Measurements from ENCODE around the gene MRPL37. TPM values are rescaled to one million over a fixed set of nuclear protein-coding genes. Genes with fewer than 3 reads are reported as not detected.
"Not testable (repeated sequence)": the region's sequence is repeated elsewhere in the genome, so short reads cannot be mapped to it uniquely, and the experiment has no call there.

MRPL37 gene
- total RNA-seq, 1 donor from 2014 or later = 32.9 TPM

DNA sequence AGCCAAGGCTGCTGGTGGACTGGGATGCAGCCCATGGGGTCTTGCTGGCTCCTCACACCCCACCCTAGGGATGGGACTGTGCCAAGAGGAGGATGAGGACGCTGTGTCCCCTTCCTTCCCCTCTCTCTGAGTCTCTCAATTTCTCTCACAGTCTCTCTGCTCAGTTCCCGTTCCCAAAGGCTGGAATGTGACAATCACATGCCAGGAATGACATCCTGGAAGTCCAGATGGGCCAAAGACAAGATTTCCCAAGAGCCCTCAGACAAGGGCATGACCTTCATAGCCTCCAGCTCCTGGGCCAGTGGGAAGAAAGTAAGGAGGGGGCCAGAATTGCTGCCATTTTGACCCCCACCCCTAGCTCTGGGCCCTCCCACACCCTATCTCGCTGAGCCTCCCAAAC lies 39.6 kb upstream of the MRPL37 start:
- Histone ChIP-seq H3K27me3 (ENCODE audit: control insufficient read depth in 3 of 3, insufficient read depth in 3 of 3, low read length in 3 of 3) (no peaks in the 10 kb centered on the region), H3K9ac (ENCODE audit: low read depth in 1 of 3, low read length in 3 of 3) (no peak overlapping the region), H3K4me1 (ENCODE audit: control insufficient read depth in 3 of 3, insufficient read depth in 3 of 3, low read length in 3 of 3) (peaks cover 0 to 4% (median 0%) of the 10 kb centered on the region in 3 donors), H3K4me3 (ENCODE audit: low read length in 3 of 3) (no peak overlapping the region), H3K9me3 (ENCODE audit: control insufficient read depth in 3 of 3, low read length in 3 of 3) (no peaks in the 10 kb centered on the region), H3K36me3 (ENCODE audit: control insufficient read depth in 3 of 3, insufficient read depth in 3 of 3, low read length in 3 of 3) (no peaks in the 10 kb centered on the region), H3K27ac (ENCODE audit: low read depth, low read length) (no peak overlapping the region)

- Histone ChIP-seq H3K4me3 (ENCODE audit: low read length in 3 of 3) (no peak overlapping the region), H3K4me1 (ENCODE audit: control insufficient read depth in 3 of 3, insufficient read depth in 3 of 3, low read length in 3 of 3) (peaks cover 0 to 4% (median 0%) of the 10 kb centered on the region in 3 donors), H3K36me3 (ENCODE audit: control insufficient read depth in 3 of 3, insufficient read depth in 3 of 3, low read length in 3 of 3) (no peaks in the 10 kb centered on the region), H3K9ac (ENCODE audit: low read depth in 1 of 3, low read length in 3 of 3) (no peak overlapping the region), H3K27me3 (ENCODE audit: control insufficient read depth in 3 of 3, insufficient read depth in 3 of 3, low read length in 3 of 3) (no peaks in the 10 kb centered on the region), H3K27ac (ENCODE audit: low read depth, low read length) (no peak overlapping the region), H3K9me3 (ENCODE audit: control insufficient read depth in 3 of 3, low read length in 3 of 3) (no peaks in the 10 kb centered on the region)
Measured at GRCh38 chr1:54161495-54162168, 38.3 kb upstream of the MRPL37 start.

- no peaks in the 10 kb centered on the region for H3K9me3 ChIP-seq (ENCODE audit: control insufficient read depth in 3 of 3, low read length in 3 of 3)
- no peaks in the 10 kb centered on the region for H3K36me3 ChIP-seq (ENCODE audit: control insufficient read depth in 3 of 3, insufficient read depth in 3 of 3, low read length in 3 of 3)
- H3K4me1 ChIP-seq (ENCODE audit: control insufficient read depth in 3 of 3, insufficient read depth in 3 of 3, low read length in 3 of 3) = peaks cover 0 to 4% (median 0%) of the 10 kb centered on the region in 3 donors
- no peaks in the 10 kb centered on the region for H3K27me3 ChIP-seq (ENCODE audit: control insufficient read depth in 3 of 3, insufficient read depth in 3 of 3, low read length in 3 of 3)
- H3K27ac ChIP-seq (ENCODE audit: low read depth, low read length) = no peak overlapping the region
- no peak overlapping the region for H3K4me3 ChIP-seq (ENCODE audit: low read length in 3 of 3)
- H3K9ac ChIP-seq (ENCODE audit: low read depth in 1 of 3, low read length in 3 of 3) = no peak overlapping the region
Measured at GRCh38 chr1:54163051-54163450, 36.9 kb upstream of the MRPL37 start.

DNA sequence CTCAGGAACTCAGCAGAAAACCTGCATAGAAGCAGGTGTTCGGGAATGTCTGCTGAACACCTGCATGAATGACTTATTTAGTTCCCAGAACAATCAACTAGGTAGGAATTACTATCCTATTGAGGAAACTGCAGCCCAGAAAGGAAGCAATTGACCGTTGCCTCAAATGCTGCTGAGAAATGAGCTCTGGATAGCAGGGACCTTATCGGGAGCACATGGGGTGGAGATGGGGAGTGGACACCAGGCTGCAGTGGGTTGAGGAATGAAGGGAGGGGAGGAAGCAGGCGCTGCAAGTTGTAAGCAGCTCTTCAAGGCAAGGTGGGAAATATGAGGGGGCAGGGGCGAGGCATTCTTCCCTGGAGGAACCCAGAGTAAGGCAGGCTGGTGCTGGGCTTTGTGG lies 36.4 kb upstream of the MRPL37 start:
- H3K4me1 ChIP-seq (ENCODE audit: control insufficient read depth in 3 of 3, insufficient read depth in 3 of 3, low read length in 3 of 3) = peaks cover 0 to 4% (median 0%) of the 10 kb centered on the region in 3 donors
- no peak overlapping the region for H3K27ac ChIP-seq (ENCODE audit: low read depth, low read length)
- no peak overlapping the region for H3K9ac ChIP-seq (ENCODE audit: low read depth in 1 of 3, low read length in 3 of 3)
- H3K27me3 ChIP-seq (ENCODE audit: control insufficient read depth in 3 of 3, insufficient read depth in 3 of 3, low read length in 3 of 3) = no peaks in the 10 kb centered on the region
- no peak overlapping the region for H3K4me3 ChIP-seq (ENCODE audit: low read length in 3 of 3)
- H3K36me3 ChIP-seq (ENCODE audit: control insufficient read depth in 3 of 3, insufficient read depth in 3 of 3, low read length in 3 of 3) = no peaks in the 10 kb centered on the region
- H3K9me3 ChIP-seq (ENCODE audit: control insufficient read depth in 3 of 3, low read length in 3 of 3) = no peaks in the 10 kb centered on the region

GRCh38 chr1:54165146-54165545 lies 34.8 kb upstream of the MRPL37 start:
- H3K4me3 ChIP-seq (ENCODE audit: low read length in 3 of 3) = no peak overlapping the region

DNA sequence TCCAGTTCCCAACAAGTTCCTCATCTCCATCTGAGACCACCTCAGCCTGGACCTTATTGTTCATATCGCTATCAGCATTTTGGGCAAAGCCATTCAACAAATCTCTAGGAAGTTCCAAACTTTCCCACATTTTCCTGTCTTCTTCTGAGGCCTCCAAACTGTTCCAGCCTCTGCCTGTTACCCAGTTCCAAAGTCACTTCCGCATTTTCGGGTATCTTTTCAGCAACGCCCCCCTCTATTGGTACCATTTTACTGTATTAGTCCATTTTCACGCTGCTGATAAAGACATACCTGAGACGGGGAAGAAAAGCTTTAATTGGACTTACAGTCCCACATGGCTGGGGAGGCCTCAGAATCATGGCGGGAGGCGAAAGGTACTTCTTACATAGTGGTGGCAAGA lies 33.6 kb upstream of the MRPL37 start:
- not testable (repeated sequence) for H3K9ac ChIP-seq (ENCODE audit: low read depth in 1 of 3, low read length in 3 of 3); H3K4me3 ChIP-seq (ENCODE audit: low read length in 3 of 3); H3K9me3 ChIP-seq (ENCODE audit: control insufficient read depth in 3 of 3, low read length in 3 of 3); H3K4me1 ChIP-seq (ENCODE audit: control insufficient read depth in 3 of 3, insufficient read depth in 3 of 3, low read length in 3 of 3); H3K27me3 ChIP-seq (ENCODE audit: control insufficient read depth in 3 of 3, insufficient read depth in 3 of 3, low read length in 3 of 3); H3K36me3 ChIP-seq (ENCODE audit: control insufficient read depth in 3 of 3, insufficient read depth in 3 of 3, low read length in 3 of 3); H3K27ac ChIP-seq (ENCODE audit: low read depth, low read length)

More at GRCh38 chr1:54165146-54165545, 34.8 kb upstream of the MRPL37 start:
- Histone ChIP-seq H3K27ac (ENCODE audit: low read depth, low read length) (no peak overlapping the region), H3K27me3 (ENCODE audit: control insufficient read depth in 3 of 3, insufficient read depth in 3 of 3, low read length in 3 of 3) (no peaks in the 10 kb centered on the region), H3K36me3 (ENCODE audit: control insufficient read depth in 3 of 3, insufficient read depth in 3 of 3, low read length in 3 of 3) (no peaks in the 10 kb centered on the region), H3K4me1 (ENCODE audit: control insufficient read depth in 3 of 3, insufficient read depth in 3 of 3, low read length in 3 of 3) (peaks cover 0 to 4% (median 0%) of the 10 kb centered on the region in 3 donors), H3K9me3 (ENCODE audit: control insufficient read depth in 3 of 3, low read length in 3 of 3) (no peaks in the 10 kb centered on the region), H3K9ac (ENCODE audit: low read depth in 1 of 3, low read length in 3 of 3) (no peak overlapping the region)

GRCh38 chr1:54167422-54168139 lies 32.4 kb upstream of the MRPL37 start:
- no peaks in the 10 kb centered on the region for H3K9me3 ChIP-seq (ENCODE audit: control insufficient read depth in 3 of 3, low read length in 3 of 3)
- peaks cover 0 to 9% (median 6%) of the 10 kb centered on the region in 3 donors for H3K36me3 ChIP-seq (ENCODE audit: control insufficient read depth in 3 of 3, insufficient read depth in 3 of 3, low read length in 3 of 3)
- no peak overlapping the region for H3K27ac ChIP-seq (ENCODE audit: low read depth, low read length)
- H3K27me3 ChIP-seq (ENCODE audit: control insufficient read depth in 3 of 3, insufficient read depth in 3 of 3, low read length in 3 of 3) = no peaks in the 10 kb centered on the region
- H3K4me3 ChIP-seq (ENCODE audit: low read length in 3 of 3) = no peak overlapping the region
- H3K4me1 ChIP-seq (ENCODE audit: control insufficient read depth in 3 of 3, insufficient read depth in 3 of 3, low read length in 3 of 3) = no peaks in the 10 kb centered on the region
- H3K9ac ChIP-seq (ENCODE audit: low read depth in 1 of 3, low read length in 3 of 3) = no peak overlapping the region

DNA sequence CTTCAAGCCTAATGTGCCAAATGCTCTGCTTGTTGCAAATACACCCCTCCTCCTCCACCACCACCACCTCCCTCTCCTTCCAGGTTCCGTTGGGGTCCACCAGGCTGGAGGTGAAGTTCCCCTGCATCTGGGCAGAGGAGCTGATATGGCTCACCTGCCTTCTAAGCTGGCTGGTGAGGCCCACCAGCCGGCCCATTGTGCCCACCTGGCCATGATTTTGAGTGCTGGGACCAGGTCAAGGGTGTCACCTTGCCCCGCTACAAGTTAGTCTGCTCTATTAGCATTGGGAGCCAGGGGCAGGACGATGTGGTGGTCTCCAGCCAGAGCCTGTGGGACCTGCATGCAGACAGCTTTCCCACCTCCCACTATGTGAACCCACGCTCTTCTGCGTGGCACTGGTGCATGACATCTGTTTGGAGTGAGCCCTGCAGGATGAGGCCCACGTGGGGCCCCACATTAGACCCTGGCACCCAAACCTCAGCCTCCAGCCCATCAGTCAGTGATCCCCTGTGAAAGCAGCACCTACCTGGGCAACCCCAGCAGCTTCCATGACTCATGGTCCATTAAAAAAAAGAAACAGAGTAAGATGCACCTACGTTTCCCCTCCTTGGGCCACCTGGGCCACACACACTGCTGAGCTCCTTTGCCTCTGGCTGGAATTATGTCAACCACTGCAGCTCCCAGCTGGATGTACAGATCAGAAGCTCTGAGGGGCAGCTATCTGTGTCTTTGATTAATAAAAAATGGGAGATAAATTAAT lies 31.6 kb upstream of the MRPL37 start:
- Histone ChIP-seq H3K36me3 (ENCODE audit: control insufficient read depth in 3 of 3, insufficient read depth in 3 of 3, low read length in 3 of 3) (peaks cover 0 to 9% (median 7%) of the 10 kb centered on the region in 3 donors), H3K27ac (ENCODE audit: low read depth, low read length) (no peak overlapping the region), H3K9me3 (ENCODE audit: control insufficient read depth in 3 of 3, low read length in 3 of 3) (no peaks in the 10 kb centered on the region), H3K4me1 (ENCODE audit: control insufficient read depth in 3 of 3, insufficient read depth in 3 of 3, low read length in 3 of 3) (peaks cover 0 to 4% (median 0%) of the 10 kb centered on the region in 3 donors), H3K4me3 (ENCODE audit: low read length in 3 of 3) (no peak overlapping the region), H3K9ac (ENCODE audit: low read depth in 1 of 3, low read length in 3 of 3) (no peak overlapping the region), H3K27me3 (ENCODE audit: control insufficient read depth in 3 of 3, insufficient read depth in 3 of 3, low read length in 3 of 3) (no peaks in the 10 kb centered on the region)

- peaks cover 0 to 11% (median 7%) of the 10 kb centered on the region in 3 donors for H3K36me3 ChIP-seq (ENCODE audit: control insufficient read depth in 3 of 3, insufficient read depth in 3 of 3, low read length in 3 of 3)
Measured at GRCh38 chr1:54169068-54169467, 30.9 kb upstream of the MRPL37 start.

GRCh38 chr1:54171016-54171415 lies 29.0 kb upstream of the MRPL37 start:
- Histone ChIP-seq H3K9me3 (ENCODE audit: control insufficient read depth in 3 of 3, low read length in 3 of 3) (no peaks in the 10 kb centered on the region), H3K27ac (ENCODE audit: low read depth, low read length) (no peak overlapping the region), H3K4me1 (ENCODE audit: control insufficient read depth in 3 of 3, insufficient read depth in 3 of 3, low read length in 3 of 3) (peaks cover 4 to 11% (median 6%) of the 10 kb centered on the region in 3 donors), H3K36me3 (ENCODE audit: control insufficient read depth in 3 of 3, insufficient read depth in 3 of 3, low read length in 3 of 3) (peaks cover 2 to 15% (median 11%) of the 10 kb centered on the region in 3 donors), H3K9ac (ENCODE audit: low read depth in 1 of 3, low read length in 3 of 3) (no peak overlapping the region), H3K27me3 (ENCODE audit: control insufficient read depth in 3 of 3, insufficient read depth in 3 of 3, low read length in 3 of 3) (no peaks in the 10 kb centered on the region), H3K4me3 (ENCODE audit: low read length in 3 of 3) (no peak overlapping the region)

More at GRCh38 chr1:54169068-54169467, 30.9 kb upstream of the MRPL37 start:
- Histone ChIP-seq H3K4me1 (ENCODE audit: control insufficient read depth in 3 of 3, insufficient read depth in 3 of 3, low read length in 3 of 3) (peaks cover 2 to 11% (median 5%) of the 10 kb centered on the region in 3 donors), H3K9ac (ENCODE audit: low read depth in 1 of 3, low read length in 3 of 3) (no peak overlapping the region), H3K4me3 (ENCODE audit: low read length in 3 of 3) (no peak overlapping the region), H3K9me3 (ENCODE audit: control insufficient read depth in 3 of 3, low read length in 3 of 3) (no peaks in the 10 kb centered on the region), H3K27me3 (ENCODE audit: control insufficient read depth in 3 of 3, insufficient read depth in 3 of 3, low read length in 3 of 3) (no peaks in the 10 kb centered on the region), H3K27ac (ENCODE audit: low read depth, low read length) (no peak overlapping the region)

Measured in skeletal muscle tissue (tissue), 4 donors.